HG03342 (cell line): ENCODE measurements around the gene MICAL3.

ENCODE experiments used
- ATAC-seq: cut with Tn5 transposase; IDR thresholded peaks from one replicate; pipeline ENCODE4 v1.9.1; 2021; ENCODE audit warnings: mild to moderate bottlenecking, moderate library complexity; ENCODE audit not compliant: unreplicated experiment

The MICAL3 gene

DNA sequence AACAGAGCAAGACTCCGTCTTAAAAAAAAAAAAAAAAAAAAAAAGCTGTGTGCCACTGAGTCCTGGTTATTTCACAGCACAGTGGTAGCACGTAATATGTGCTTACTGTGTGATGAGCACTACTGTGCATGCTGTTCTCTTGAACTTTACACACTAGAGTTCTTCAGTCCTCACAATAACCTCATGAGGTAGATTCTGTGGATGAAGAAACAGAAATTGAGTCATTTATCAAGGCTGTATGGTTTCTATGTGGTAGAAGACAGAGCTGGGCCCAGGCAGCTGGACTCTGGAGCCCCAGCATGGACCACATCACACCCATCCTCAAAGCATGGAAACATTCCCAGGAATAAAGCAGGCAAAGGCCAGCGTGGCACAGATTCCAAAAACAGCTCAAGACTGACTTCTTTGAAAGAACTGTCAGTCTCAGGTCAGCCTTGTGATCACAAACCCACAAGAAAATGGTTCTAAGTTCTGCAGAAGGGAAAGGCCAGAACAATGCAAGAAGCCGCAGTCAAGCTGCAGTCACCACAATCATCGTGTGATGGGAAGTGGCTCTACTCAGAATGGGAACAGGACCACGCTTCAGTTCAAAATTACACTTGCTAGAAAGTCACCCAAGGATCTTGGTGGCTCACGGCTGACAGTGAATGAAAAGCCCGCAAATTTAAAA lies 49.5 kb downstream of the MICAL3 start:
- ATAC-seq = no peak

DNA sequence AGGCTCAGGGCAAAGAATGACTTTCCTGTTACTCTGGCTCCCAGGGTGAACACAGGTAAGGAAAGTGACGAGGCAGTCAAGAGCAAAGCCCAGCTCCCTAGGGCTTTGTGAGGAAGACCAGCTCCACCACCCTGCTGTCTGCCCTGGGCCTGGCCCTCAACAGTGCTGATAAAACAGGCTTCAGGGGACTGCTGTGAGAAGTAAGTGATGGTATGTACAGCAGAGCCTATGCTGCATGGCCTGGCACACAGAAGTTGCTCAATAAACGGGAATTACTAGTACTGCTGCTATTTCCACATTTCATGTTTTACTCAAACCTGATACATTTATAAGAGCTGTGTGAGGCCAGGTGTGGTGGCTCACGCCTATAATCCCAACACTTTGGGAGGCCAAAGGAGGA lies 50.3 kb downstream of the MICAL3 start:
- no peak for ATAC-seq

DNA sequence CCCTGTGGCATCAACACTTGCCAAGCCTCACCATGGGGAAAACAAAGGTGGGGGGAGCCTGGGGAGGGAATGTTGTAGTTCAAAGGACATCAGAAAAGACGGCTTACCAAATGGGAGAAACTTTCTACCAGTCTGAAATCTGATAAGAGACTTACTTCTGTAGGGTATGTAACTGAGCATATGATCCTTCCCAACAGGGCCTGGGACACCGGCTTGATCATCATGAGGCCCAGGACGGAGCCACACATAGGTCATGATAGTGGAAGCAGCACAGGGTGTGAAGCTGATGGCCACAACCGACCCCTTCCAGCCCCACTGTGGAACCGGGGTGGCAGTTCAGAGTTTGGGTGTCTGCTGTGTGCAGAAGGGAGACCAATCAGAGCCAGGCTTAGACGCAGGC lies 51.1 kb downstream of the MICAL3 start:
- ATAC-seq = no peak

DNA sequence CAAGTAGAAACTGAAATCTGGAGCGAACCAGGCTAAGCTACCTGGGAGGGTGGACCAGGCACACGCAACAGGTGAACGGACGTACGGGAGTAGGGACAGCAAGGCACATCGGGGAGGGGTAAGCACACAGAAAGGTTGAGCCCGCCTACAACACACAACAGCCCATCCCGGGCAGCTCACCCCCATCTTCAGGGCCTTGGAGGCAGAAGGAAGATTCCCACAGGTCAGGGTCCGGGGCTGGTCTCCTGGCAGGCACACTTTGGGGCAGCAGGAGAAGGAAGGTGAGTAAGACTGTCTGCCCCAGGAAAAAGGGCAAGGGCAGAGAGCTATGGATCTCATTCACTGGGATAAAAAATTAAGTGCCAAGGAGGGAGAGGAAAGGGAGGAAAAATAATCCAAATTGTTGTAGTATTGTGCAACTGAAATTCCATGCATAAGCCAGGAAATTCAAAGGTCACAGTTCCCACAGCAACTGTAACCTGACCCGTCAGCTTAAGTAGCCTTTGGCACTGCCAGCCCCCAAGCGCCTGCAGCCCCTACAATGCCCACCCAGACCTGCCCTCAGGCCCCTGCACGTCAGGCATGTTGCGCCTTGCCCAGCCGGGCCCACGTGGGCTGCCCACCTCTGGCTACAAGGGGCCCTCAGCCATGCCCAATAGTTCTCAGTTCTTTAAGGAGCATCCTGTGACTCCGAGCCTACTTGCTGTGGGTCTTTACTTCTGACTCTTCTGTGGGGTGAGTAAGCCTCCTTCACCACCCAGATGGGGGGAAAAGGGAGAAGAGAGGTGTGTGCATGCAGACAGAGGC lies 51.8 kb downstream of the MICAL3 start:
- ATAC-seq = no peak

DNA sequence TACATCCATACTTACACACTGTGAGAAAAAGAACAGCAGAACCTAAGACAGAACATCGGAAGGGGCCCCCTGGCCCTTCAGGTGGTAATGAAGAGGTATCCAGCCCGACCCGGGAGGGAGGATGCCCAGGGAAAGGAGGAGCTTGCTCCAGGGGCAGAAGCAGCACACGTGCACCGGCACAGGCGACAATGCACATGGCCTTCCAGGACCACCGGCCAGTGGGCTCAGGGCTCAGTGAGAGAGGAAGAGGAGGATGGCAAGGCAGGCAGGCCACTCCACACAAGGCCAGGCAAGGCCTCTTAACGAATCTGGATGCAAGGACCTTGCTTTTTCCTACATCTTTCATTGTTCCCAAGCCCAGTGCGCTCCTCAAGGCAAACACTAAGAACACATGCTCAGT lies 52.6 kb downstream of the MICAL3 start:
- no peak for ATAC-seq

DNA sequence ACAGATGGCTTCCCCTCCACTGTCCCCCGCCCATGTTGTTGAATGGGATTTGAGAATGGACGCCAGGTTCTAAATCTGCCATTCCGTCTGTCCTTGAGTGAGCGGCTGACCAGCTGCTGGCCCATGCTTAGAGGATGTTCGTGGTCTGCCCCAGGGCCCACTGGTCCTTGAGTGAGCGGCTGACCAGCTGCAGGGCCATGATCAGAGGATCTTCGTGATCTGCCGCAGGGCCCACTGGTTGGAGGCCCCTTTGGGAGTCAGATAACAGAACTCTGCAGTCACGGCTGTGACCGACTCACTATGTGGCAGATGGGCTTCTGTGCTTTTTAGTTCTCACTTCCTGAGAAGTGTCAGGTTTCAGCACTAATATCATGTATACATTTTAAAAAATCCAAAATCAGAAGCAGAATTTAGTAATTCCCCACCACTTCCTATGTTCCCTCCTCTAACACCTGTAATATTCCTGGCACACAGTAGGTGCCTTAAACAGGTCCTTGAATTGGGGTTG lies 54.1 kb downstream of the MICAL3 start:
- no peak for ATAC-seq

DNA sequence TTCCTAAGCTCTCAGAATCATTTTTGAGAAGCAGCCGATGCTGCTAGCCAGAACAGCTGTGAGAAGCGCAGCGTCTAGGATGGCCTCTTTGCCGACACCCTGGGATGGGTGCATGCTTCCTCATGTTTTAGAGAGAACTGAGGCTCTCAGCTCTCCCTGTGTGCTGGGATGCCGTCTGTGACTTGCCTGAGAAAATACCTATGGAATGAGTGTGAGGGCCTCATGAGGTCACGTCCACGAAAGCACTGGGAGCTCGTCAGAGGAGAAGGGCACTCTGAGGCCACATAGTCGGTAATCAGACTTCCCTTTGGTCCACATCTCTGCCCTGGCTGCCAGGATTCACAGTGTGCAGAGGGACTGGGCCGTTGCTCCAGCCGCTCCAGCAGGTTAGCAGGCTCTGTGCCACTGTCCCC lies 54.7 kb downstream of the MICAL3 start:
- no peak for ATAC-seq

DNA sequence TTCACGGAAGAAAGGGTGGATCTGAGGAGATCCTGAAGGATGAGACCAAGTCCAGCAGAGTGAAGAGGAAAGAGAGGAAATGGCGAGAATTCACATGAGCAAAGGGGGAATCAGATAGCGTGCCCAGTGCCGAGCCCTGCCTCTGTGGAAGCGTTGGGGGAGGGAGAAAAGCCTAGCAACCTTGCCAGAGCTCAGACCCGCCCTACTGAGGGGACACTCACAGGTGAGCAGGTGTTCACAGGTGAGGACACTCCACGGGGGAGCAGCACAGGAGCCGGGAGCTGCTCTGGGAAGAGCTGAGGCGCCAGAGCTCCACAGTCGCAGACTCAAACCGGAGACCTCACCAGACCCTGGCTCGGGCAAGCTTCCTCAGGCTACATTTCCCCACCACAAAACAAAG lies 56.2 kb downstream of the MICAL3 start:
- ATAC-seq = no peak

DNA sequence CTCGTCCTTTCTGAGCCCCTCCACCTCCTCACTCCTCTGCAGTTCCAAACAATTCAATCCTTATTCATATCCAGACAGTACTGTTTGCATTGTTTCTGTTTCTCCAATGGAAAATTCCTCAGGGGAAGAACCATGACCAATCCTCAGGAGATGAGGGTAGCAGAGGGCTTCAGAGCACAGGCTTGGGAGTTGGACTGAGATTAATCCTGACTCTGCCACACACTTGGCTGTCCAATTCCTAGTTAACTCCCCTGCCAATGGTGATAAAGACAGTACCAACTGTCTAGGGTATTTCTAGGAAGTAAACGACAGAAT lies 58.0 kb downstream of the MICAL3 start:
- no peak for ATAC-seq

- no peak for ATAC-seq
Observed at GRCh38 chr22:17965538-17966402, 58.6 kb downstream of the MICAL3 start.

DNA sequence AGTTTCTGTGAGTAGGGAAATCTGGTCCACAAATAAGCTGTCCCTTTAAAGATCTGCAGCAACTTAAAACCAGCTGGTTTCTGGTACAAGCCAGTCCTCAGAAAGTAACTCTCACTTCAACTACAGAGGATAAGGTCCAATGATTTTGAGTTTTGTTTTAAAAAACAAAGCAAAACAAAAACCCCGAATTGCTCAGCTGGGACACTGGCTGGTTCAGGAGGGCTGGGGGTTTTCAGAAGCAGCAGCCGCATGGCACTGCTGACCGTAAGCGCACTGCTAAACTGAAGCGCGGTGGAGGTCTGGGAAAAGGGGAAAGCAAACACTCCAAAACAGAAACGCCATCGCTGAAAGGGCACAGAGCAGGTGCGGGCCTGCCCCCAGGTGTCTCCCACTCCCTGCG lies 59.7 kb downstream of the MICAL3 start:
- peak; percentile 65 for ATAC-seq

GRCh38 chr22:17964156-17964555 lies 60.2 kb downstream of the MICAL3 start:
- ATAC-seq = peak; percentile 29

DNA sequence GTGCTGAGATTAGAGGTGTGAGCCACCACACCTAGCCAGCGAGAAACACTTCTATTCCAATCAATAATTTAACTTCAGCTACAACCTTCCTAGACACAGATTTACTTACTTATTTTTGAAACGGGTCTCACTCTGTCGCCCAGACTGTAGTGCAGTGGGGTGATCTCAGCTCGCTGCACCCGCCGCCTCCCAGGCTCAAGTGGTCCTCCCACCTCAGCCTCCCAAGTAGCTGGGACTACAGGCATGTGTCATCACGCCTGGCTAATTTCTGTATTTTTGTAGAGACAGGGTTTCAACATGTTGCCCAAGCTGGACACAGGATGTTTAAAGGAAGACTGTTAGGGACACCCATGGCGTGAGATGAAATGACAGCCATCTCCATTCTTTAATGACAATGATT lies 61.3 kb downstream of the MICAL3 start:
- ATAC-seq = no peak

- no peak for ATAC-seq
Observed at GRCh38 chr22:17962168-17962567, 62.2 kb downstream of the MICAL3 start.

DNA sequence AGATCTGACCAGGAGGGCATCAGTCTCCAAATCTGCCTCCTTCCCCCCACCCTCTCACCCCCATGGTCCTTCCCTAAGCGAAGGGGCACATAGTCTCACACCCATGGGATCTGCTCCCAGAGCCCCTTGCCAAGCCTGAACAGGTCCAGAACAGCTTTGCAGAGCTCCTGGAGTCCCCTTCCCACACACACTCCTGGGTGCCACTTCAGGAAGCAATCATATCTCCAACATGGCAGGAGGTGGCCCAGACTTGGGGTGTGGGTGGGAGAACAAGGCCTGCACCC lies 63.0 kb downstream of the MICAL3 start:
- ATAC-seq = no peak

GRCh38 chr22:17960695-17961445 lies 63.5 kb downstream of the MICAL3 start:
- no peak for ATAC-seq

DNA sequence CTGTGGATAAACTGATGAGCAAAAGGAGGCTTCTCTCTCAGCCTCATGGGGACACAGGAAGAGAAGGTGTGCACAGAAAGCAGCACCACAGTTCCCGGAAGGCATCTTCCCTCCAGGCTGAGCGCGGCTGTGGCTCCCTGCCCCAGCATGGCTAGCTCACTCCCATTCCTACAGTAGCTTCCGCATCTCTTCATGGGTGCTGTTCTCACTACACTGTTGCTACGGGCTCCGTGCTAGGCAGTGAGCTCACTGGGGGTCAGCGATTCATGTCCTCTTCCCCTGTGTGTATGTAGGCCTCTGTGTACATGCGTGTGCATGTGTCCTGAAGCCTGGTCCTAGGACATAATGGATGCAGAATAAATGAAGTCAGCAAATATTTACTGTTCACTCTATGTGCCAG lies 64.3 kb downstream of the MICAL3 start:
- ATAC-seq = no peak

DNA sequence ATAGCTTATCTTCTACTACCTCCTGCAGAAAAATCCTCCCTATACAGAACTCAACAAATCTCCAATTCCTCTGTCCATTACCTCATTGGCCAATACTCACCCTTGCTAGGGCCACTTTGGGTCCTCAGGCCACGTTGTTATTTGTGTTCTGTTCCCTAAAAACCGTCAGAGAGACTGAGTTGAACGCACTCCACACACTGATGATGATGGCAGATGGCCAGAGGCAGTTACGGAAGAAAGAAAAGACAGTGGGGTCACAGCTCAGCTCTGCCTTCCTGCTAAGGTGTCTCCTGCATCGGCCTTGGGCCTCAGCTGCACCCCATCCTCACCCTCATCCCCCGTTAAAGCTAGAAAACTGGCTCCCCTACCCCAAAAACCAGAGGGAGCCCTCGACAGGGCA lies 66.2 kb downstream of the MICAL3 start:
- no peak for ATAC-seq

DNA sequence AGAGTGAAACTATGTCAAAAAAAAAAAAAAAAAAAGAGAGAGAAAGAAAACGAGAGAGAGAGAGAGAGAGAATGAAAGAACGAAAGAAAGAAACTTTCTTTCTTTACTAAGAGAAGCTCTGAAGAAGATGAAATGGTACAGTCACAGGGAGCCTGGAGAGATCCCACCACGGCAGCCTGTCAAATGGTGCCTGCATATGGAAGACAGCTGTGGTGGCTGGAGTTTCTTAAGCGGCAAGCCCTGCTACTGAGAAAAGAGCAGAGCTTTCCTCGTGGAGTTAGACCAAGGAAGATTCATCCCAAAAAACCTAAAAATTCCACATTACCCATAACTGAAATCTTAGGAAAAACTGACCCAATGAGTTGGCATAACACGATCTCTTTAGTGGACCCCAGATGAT lies 66.7 kb downstream of the MICAL3 start:
- no peak for ATAC-seq

- ATAC-seq = no peak
Observed at GRCh38 chr22:17957204-17957603, 67.2 kb downstream of the MICAL3 start.

DNA sequence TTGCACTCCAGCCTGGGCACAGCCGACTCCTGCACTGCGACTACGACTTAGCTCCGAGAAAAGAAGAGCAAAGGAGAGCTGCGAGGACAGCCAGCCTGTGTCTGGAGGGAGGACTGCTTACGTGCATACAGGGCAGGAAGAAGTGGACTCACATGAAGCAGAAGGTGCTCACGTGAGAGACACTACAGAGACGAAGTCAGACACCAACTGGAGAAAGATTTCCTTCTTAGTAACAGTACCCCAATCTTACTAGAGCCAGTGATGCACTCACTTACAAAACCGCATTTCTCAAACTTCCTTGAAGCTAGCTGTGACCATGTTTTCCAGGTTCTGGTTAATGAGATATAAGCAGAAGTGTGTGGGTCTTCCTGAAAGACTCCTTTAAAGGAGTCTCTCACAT lies 67.7 kb downstream of the MICAL3 start:
- no peak for ATAC-seq
